Measurements from ENCODE around the gene SEC63.
"Not testable (repeated sequence)": the region's sequence is repeated elsewhere in the genome, so short reads cannot be mapped to it uniquely, and the experiment has no call there.

The SEC63 gene

GRCh38 chr6:107894809-107895396 is 63.1 kb downstream of the SEC63 start:
- Histone ChIP-seq H3K36me3 (ENCODE audit: control insufficient read depth, insufficient read depth, low read length) (peaks cover 7% of the 10 kb centered on the region), H3K4me3 (ENCODE audit: low read length) (no peak overlapping the region), H3K9ac (ENCODE audit: low read length) (no peak overlapping the region), H3K27ac (ENCODE audit: low read depth, low read length) (no peak overlapping the region), H3K27me3 (ENCODE audit: control insufficient read depth, insufficient read depth, low read length) (no peaks in the 10 kb centered on the region), H3K4me1 (ENCODE audit: control insufficient read depth, insufficient read depth, low read length) (no peaks in the 10 kb centered on the region)

DNA sequence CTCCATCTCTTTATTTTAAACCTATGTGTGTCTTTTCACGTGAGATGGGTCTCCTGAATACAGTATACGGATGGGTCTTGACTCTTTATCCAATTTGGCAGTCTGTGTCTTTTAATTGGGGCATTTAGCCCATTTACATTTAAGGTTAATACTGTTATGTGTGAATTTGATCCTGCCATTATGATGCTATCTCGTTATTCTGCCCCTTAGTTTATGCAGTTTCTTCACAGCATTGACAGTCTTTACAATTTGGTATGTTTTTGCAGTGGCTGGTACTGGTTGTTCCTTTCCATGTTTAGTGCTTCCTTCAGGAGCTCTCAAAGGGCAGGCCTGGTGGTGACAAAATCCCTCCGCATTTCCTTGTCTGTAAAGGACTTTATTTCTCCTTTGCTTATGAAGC is 67.6 kb downstream of the SEC63 start:
- H3K36me3 ChIP-seq (ENCODE audit: control insufficient read depth, insufficient read depth, low read length); H3K4me3 ChIP-seq (ENCODE audit: low read length); H3K27me3 ChIP-seq (ENCODE audit: control insufficient read depth, insufficient read depth, low read length); H3K27ac ChIP-seq (ENCODE audit: low read depth, low read length); H3K9ac ChIP-seq (ENCODE audit: low read length); H3K4me1 ChIP-seq (ENCODE audit: control insufficient read depth, insufficient read depth, low read length): not testable (repeated sequence)

DNA sequence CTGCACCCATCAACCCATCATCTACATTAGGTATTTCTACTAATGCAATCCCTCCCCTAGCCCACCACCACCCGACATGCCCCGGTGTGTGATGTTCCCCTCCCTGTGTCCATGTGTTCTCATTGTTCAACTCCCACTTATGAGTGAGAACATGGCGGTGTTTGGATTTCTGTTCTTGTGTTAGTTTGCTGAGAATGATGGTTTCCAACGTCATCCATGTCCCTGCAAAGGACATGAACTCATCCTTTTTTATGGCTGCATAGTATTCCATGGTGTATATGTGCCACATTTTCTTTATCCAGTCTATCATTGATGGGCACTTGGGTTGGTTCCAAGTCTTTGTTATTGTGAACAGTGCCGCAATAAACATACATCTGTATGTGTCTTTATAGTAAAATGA is 72.1 kb downstream of the SEC63 start:
- not testable (repeated sequence) for H3K4me1 ChIP-seq (ENCODE audit: control insufficient read depth, insufficient read depth, low read length); H3K36me3 ChIP-seq (ENCODE audit: control insufficient read depth, insufficient read depth, low read length); H3K4me3 ChIP-seq (ENCODE audit: low read length); H3K9ac ChIP-seq (ENCODE audit: low read length); H3K27ac ChIP-seq (ENCODE audit: low read depth, low read length); H3K27me3 ChIP-seq (ENCODE audit: control insufficient read depth, insufficient read depth, low read length)

- Histone ChIP-seq H3K9ac (ENCODE audit: low read length) (no peak overlapping the region), H3K27ac (ENCODE audit: low read depth, low read length) (no peak overlapping the region), H3K36me3 (ENCODE audit: control insufficient read depth, insufficient read depth, low read length) (peaks cover 2% of the 10 kb centered on the region), H3K4me1 (ENCODE audit: control insufficient read depth, insufficient read depth, low read length) (no peaks in the 10 kb centered on the region), H3K4me3 (ENCODE audit: low read length) (no peak overlapping the region), H3K27me3 (ENCODE audit: control insufficient read depth, insufficient read depth, low read length) (no peaks in the 10 kb centered on the region)
Measured at GRCh38 chr6:107879941-107880340, 78.1 kb downstream of the SEC63 start.

DNA sequence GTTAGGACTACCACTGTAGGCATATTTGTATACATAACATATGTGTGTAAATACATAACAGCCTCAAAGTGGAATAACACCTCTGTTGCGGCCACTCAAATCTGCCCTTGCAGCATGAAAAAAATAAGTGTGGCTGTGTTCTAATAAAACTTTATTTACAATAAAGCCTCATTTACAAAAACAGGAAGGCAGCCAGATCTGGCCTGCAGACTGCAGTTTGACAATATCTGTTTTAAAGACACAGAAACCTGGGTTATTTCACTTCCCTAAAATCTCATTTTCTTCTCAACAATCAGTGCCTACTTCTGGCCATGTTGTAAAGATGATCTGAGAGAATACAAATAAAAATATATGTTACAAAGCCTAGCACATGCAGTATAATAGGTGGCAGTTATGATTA is 80.0 kb downstream of the SEC63 start:
- no peak overlapping the region for H3K9ac ChIP-seq (ENCODE audit: low read length)
- no peak overlapping the region for H3K27ac ChIP-seq (ENCODE audit: low read depth, low read length)
- H3K4me1 ChIP-seq (ENCODE audit: control insufficient read depth, insufficient read depth, low read length), result no peaks in the 10 kb centered on the region
- no peaks in the 10 kb centered on the region for H3K27me3 ChIP-seq (ENCODE audit: control insufficient read depth, insufficient read depth, low read length)
- H3K36me3 ChIP-seq (ENCODE audit: control insufficient read depth, insufficient read depth, low read length), result peaks cover 2% of the 10 kb centered on the region
- no peak overlapping the region for H3K4me3 ChIP-seq (ENCODE audit: low read length)

GRCh38 chr6:107871976-107872375 is 86.0 kb downstream of the SEC63 start:
- H3K4me1 ChIP-seq (ENCODE audit: control insufficient read depth, insufficient read depth, low read length), result no peaks in the 10 kb centered on the region
- peaks cover 3% of the 10 kb centered on the region for H3K36me3 ChIP-seq (ENCODE audit: control insufficient read depth, insufficient read depth, low read length)
- no peaks in the 10 kb centered on the region for H3K27me3 ChIP-seq (ENCODE audit: control insufficient read depth, insufficient read depth, low read length)
- no peak overlapping the region for H3K27ac ChIP-seq (ENCODE audit: low read depth, low read length)
- no peak overlapping the region for H3K9ac ChIP-seq (ENCODE audit: low read length)
- H3K4me3 ChIP-seq (ENCODE audit: low read length), result no peak overlapping the region

- H3K36me3 ChIP-seq (ENCODE audit: control insufficient read depth, insufficient read depth, low read length); H3K27me3 ChIP-seq (ENCODE audit: control insufficient read depth, insufficient read depth, low read length): not testable (repeated sequence)
Measured at GRCh38 chr6:107871512-107871911, 86.5 kb downstream of the SEC63 start.

DNA sequence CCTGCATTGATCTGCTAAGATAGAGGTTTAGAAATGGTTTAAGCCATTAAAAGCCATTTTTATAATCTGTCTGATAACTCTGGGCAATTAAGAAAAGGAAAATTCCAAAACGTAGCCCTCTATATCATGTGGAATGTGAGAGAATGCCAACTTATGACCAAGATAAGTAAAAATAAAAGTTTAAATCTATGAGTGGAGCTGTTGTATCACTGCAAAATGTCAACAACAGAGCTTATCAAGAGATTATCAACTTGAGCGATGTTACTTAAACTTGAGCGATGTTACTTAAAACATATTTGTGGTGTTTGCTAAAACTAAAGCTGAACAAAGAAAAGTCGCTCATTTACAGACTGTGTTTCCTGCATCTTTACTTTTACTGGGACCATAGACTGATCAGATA is 87.0 kb downstream of the SEC63 start:
- H3K4me3 ChIP-seq (ENCODE audit: low read length), result no peak overlapping the region
- H3K27ac ChIP-seq (ENCODE audit: low read depth, low read length), result no peak overlapping the region

More at GRCh38 chr6:107871512-107871911, 86.5 kb downstream of the SEC63 start:
- H3K9ac ChIP-seq (ENCODE audit: low read length); H3K4me1 ChIP-seq (ENCODE audit: control insufficient read depth, insufficient read depth, low read length); H3K27ac ChIP-seq (ENCODE audit: low read depth, low read length); H3K4me3 ChIP-seq (ENCODE audit: low read length): not testable (repeated sequence)

GRCh38 chr6:107870381-107870780 is 87.6 kb downstream of the SEC63 start:
- H3K27me3 ChIP-seq (ENCODE audit: control insufficient read depth, insufficient read depth, low read length), result no peaks in the 10 kb centered on the region
- H3K27ac ChIP-seq (ENCODE audit: low read depth, low read length), result no peak overlapping the region
- no peaks in the 10 kb centered on the region for H3K4me1 ChIP-seq (ENCODE audit: control insufficient read depth, insufficient read depth, low read length)
- no peak overlapping the region for H3K4me3 ChIP-seq (ENCODE audit: low read length)
- peaks cover 3% of the 10 kb centered on the region for H3K36me3 ChIP-seq (ENCODE audit: control insufficient read depth, insufficient read depth, low read length)
- no peak overlapping the region for H3K9ac ChIP-seq (ENCODE audit: low read length)

More for the DNA sequence above, 87.0 kb downstream of the SEC63 start:
- Histone ChIP-seq H3K9ac (ENCODE audit: low read length) (no peak overlapping the region), H3K27me3 (ENCODE audit: control insufficient read depth, insufficient read depth, low read length) (no peaks in the 10 kb centered on the region), H3K4me1 (ENCODE audit: control insufficient read depth, insufficient read depth, low read length) (no peaks in the 10 kb centered on the region), H3K36me3 (ENCODE audit: control insufficient read depth, insufficient read depth, low read length) (peaks cover 3% of the 10 kb centered on the region)

GRCh38 chr6:107869871-107870270 is 88.1 kb downstream of the SEC63 start:
- Histone ChIP-seq H3K36me3 (ENCODE audit: control insufficient read depth, insufficient read depth, low read length) (peaks cover 3% of the 10 kb centered on the region), H3K4me1 (ENCODE audit: control insufficient read depth, insufficient read depth, low read length) (no peaks in the 10 kb centered on the region), H3K4me3 (ENCODE audit: low read length) (no peak overlapping the region)

GRCh38 chr6:107868867-107869611 is 89.0 kb downstream of the SEC63 start:
- Histone ChIP-seq H3K4me3 (ENCODE audit: low read length) (no peak overlapping the region), H3K4me1 (ENCODE audit: control insufficient read depth, insufficient read depth, low read length) (no peaks in the 10 kb centered on the region), H3K36me3 (ENCODE audit: control insufficient read depth, insufficient read depth, low read length) (peaks cover 3% of the 10 kb centered on the region), H3K27ac (ENCODE audit: low read depth, low read length) (no peak overlapping the region), H3K27me3 (ENCODE audit: control insufficient read depth, insufficient read depth, low read length) (no peaks in the 10 kb centered on the region), H3K9ac (ENCODE audit: low read length) (no peak overlapping the region)

More at GRCh38 chr6:107869871-107870270, 88.1 kb downstream of the SEC63 start:
- H3K27me3 ChIP-seq (ENCODE audit: control insufficient read depth, insufficient read depth, low read length), result no peaks in the 10 kb centered on the region
- H3K9ac ChIP-seq (ENCODE audit: low read length), result no peak overlapping the region
- H3K27ac ChIP-seq (ENCODE audit: low read depth, low read length), result no peak overlapping the region

GRCh38 chr6:107867302-107867615 is 90.7 kb downstream of the SEC63 start:
- H3K9ac ChIP-seq (ENCODE audit: low read length), result no peak overlapping the region
- H3K4me3 ChIP-seq (ENCODE audit: low read length), result no peak overlapping the region
- peaks cover 3% of the 10 kb centered on the region for H3K36me3 ChIP-seq (ENCODE audit: control insufficient read depth, insufficient read depth, low read length)
- H3K27me3 ChIP-seq (ENCODE audit: control insufficient read depth, insufficient read depth, low read length), result no peaks in the 10 kb centered on the region
- H3K27ac ChIP-seq (ENCODE audit: low read depth, low read length), result no peak overlapping the region
- H3K4me1 ChIP-seq (ENCODE audit: control insufficient read depth, insufficient read depth, low read length), result no peaks in the 10 kb centered on the region

Measured in rectal smooth muscle tissue (tissue), 1 donor.